ENCODE measurements around the gene KRTAP6-1.

Gene KRTAP6-1

GRCh38 chr21:30577766-30578165, 36.0 kb downstream of the KRTAP6-1 start:
- DNase-seq (ENCODE audit: low read depth in 2 of 2), result no peak

GRCh38 chr21:30567617-30568016, 46.1 kb downstream of the KRTAP6-1 start:
- no peak for DNase-seq (ENCODE audit: low read depth in 2 of 2)

GRCh38 chr21:30563630-30564029, 50.1 kb downstream of the KRTAP6-1 start:
- DNase-seq (ENCODE audit: low read depth in 2 of 2), result no peak

Measured in stimulated activated CD8-positive, alpha-beta memory T cell treated with anti-CD3 and anti-CD28 coated beads, Interleukin-15, amount 100 ng/mL, for 4 hours (primary cell).